ENCODE data around the gene RHOD. TPM values are rescaled to one million over a fixed set of nuclear protein-coding genes. Genes with fewer than 3 reads are reported as not detected.

Gene RHOD
- total RNA-seq, 1 experiment from 2014 or later, result not detected

DNA sequence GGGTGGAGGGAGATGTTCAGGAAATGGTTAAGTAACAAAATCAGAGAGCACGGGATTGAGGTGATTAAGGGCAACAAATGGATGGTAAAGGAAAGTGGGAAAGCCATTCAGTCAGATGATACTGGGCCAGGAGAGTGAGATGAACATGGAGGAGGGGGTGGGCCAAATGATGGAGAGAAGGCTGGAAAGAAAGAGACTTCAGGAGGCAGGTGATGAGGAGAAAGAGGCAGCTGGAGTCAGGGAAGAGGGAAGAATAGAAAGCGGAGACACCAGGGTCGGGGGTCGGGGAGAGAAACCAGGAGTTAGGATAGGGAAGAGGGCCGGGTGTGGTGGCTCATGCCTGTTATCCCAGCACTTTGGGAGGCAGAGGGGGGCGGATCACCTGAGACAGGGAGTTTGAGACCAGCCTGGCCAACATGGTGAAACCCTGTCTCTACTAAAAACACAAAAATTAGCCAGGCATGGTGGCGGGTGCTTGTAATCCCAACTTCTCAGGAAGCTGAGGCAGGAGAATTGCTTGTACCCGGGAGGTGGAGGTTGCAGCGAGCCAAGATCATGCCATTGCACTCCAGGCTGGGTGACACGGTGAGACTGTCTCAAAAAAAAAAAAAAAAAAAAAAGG is 57.7 kb downstream of the RHOD start:
- no peak for DNase-seq (ENCODE audit: low spot score)

DNA sequence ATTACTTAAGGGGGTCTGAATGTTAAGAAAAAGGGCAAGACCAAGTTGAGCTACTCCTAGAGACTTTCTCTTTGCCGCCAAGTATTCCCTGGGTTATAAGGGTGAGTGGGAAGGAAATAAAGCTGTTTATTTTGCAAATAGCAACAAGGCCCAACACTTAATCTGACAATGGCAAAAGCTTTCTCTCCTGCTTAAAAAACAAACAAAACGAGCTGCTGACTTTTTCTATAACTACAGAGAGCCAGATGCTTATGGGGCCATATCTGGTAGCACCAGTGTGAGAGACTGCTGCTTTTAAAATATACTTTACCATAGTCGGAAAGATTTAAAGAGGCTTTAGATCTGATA is 60.1 kb downstream of the RHOD start:
- DNase-seq (ENCODE audit: low spot score), result no peak

DNA sequence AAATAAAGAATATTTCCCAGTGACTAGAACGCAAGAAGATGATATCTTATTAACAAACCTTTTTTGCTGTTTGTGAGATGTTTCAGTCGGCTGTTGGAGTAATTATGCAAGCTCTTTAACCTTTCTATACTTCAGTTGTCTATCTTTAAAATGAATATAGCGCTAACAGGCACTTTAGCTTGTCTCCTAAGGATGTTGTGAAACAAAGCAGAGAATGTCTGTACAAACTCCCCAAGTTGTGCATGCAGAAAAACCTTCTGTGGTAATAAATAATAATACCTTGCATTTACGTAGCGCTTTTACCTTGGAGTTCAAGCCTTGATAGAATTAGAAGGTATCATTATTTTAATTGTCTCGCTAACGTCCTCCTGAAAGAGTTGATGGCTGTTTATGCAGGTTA is 60.5 kb downstream of the RHOD start:
- no peak for DNase-seq (ENCODE audit: low spot score)

DNA sequence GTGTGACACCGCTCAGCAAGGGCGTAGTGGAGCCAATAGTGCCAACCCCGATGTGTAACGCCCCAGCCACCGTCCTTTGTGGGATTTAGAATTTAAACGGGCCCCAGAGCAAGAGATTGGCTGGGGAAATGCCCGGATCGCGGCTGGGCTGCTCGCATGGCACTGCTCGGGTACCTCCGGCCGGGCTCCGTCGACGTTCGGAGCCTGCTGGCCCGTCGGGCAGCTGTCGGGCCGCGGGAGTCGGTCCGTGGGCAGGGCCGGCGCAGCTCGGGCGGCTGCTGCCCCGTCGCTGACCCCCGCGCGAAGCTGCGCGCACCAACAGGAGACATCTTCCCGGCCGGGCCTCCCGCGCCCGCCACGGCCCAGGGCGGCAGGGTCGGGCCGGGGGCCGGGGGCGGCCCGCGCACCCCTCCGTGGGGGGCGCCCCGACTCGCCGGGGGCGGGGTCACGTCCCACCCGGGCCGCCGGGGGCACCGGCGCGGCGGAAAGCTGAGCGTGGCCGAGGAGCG is 61.1 kb downstream of the RHOD start:
- no peak for DNase-seq (ENCODE audit: low spot score)

DNA sequence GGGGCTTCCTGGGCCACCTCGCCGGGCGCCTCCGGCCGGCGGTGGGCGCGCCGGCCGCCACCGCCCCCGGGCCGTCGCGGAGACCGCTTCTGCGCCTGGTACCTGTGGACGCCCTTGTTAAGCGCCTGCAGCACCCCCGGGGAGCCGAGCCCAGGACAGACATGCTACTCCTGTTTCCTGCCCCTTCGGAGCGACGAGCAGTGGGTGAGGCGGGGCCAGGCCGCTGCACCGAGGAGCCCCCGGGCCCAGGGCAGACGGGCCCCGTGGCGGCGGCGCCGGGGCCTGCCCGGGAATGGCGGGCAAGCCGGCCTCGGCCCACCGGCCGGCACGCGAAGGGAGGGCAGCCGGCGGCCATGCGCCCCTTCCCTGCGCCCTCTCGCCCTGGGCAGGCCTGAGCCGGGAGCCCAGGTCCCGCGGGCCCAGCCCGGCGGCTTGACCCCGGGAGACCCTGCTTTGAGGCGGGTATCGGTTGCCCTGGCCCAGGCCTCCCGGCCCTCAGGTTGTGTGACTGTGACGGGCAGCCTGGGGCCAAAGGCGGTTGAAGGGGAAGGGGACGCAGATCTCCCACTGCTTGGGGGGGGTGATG is 61.6 kb downstream of the RHOD start:
- DNase-seq (ENCODE audit: low spot score), result no peak

DNA sequence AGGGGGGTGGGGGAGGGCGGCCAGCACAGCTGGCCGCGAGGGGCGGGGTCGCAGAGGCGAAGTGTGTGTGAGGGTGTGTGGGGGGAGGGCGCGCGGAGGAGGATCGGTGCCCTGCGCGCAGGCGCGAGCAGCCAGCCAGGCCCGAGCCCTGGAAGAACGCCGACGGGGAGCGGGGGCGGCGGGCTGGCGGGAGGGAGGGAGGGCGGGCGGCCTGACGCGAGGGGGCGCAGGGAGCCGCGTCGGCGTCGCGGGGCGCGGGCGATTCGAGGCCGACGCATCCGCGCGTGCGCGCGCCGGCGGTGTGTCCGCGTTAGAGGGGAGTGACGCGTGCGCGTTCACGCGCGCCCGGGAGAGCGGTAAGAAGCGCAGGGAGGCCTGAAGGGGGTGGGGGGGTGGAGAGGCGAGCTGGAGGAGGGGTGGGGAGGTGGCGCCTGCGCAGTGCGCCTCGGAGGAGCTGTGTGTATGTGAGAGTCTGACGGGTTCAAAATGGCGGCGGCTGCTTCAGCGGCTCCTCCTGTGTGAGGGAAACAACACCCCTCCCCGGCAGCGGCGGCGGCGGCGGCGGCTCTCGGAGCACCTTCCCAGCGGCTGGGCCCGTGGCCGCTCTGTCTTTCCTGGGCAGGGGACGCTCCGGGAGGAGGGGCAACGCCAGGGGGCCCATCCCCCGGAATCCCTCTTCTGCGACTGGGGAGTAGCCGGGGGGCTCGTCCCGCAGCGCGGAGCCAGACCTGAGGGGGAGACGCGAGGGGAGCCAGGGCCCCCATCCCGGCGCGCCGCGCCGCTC is 62.3 kb downstream of the RHOD start, which contains the start of gene KDM2A:
Gene KDM2A, plus strand, starts transcription at position 463 of the 784 bp plus-strand sequence. CDS start 2,054 bp downstream, outside the sequence.
- peak; percentile 97 for DNase-seq (ENCODE audit: low spot score)

DNA sequence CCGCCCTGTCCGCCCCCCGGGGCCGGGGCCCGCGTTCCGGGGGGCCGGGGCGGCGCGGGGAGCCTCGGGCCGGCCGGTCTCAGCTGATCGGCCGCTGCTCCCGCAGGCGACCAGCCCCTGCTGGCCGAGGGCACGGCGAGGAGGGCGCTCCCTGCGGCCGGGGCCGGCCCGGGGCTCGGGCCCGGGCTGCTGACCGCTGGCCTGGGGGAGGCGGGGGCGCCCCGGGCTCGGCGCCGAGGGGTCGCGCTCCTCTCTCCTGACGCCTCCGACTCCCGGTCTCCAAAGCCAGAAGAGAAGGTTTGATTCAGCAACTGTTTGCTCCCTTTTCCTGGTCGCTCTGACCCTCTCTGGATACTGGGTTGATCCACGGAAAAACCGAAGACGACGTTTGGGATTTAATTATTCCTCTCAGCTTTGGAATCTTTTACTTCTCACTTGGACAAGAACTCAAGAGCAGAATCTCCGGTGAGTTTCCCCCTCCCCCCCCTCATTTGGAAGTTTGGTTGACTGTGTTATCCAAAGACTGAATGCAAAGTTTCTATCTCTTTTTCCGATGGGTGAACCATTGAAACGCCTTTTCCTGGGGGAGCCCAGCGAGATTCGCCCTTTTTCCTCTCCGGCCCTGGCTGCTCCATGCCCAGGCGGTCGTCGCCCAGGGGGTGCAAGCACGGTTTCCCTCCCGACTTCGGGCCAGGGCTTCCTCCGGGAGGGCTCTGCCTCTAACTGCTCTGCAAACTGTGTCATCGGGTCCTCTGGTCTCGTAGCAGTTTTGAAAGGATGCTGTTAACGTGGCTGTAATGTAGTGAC is 63.1 kb downstream of the RHOD start:
- DNase-seq (ENCODE audit: low spot score), result no peak

DNA sequence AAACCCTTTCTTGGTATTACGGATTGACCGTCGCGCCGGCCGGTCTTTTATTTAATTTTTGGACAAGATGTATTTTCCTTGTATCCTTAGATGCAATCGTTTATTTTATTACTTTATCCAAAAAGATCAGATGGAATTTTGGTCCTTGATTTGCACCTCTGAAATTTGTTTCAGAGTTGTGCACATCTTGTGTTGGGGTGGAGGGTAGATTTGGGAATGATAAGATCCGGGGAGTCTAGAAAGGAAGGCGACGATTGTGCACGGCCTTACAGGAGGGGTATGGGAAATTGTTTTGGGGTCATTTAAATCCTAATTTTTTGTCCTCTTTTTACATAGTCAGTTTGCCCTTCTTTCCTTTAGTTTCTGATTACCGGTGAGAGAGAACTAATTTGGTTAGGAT is 63.8 kb downstream of the RHOD start:
- DNase-seq (ENCODE audit: low spot score), result no peak

DNA sequence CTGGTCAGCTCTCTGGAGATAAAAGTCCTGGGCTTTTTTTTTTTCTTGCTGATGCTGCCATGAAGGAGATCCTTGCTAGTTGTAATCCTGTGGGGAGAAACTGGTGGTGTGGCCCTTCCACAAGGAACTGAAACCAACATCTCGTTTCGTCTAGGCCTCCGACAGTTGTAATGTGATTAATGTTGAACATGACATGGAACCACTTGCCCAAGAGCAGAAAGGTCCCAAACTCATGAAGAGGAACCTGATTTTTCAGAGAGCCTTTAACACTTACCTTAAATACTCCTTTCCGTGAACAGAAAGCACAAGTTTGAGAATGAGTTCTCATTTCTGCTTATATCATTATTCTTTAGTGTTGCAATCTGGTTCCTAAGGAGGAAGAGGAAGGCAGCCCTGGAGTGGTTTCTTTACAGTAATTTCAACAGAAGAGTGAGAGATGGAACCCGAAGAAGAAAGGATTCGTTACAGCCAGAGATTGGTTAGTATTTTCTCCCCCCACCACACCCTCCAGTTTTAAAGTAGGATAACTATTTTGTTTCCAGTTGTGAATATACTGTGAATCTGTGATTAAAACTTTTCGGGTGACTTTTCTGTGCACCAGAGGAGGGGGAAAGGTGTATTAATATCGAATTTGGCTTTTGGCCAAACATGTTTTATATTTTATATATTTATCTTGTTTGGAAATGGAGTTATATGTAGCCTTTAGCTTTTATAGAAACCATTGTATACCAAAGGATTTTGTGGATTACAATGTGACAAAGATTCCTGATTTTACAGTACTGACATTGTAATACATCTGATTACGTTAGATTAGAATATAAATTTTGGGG is 64.4 kb downstream of the RHOD start:
- no peak for DNase-seq (ENCODE audit: low spot score)

Other genes starting within 250 kb of the RHOD start
- 23.5 and 27.5 TPM in 2 replicates for gene RCE1, start 213.4 kb upstream of the RHOD start, total RNA-seq (2014; rRNA removed; shearing (Covaris generic))
- gene LRFN4, start 199.8 kb upstream of the RHOD start, total RNA-seq (2014; rRNA removed; shearing (Covaris generic)), result 4.7 and 12.4 TPM in 2 replicates
- 17.1 and 21.6 TPM in 2 replicates for gene PC, start 98.5 kb upstream of the RHOD start, total RNA-seq (2014; rRNA removed; shearing (Covaris generic))
- not detected in 2 replicates for gene C11orf86, start 81.5 kb upstream of the RHOD start, total RNA-seq (2014; rRNA removed; shearing (Covaris generic))
- 0.08 TPM in 1 of 2 replicates, not detected in the other for gene SYT12, start 33.7 kb upstream of the RHOD start, total RNA-seq (2014; rRNA removed; shearing (Covaris generic))
- 12.7 and 16.2 TPM in 2 replicates for gene KDM2A, start 62.4 kb downstream of the RHOD start, total RNA-seq (2014; rRNA removed; shearing (Covaris generic))
- 15.2 and 16.3 TPM in 2 replicates for gene GRK2, start 209.6 kb downstream of the RHOD start, total RNA-seq (2014; rRNA removed; shearing (Covaris generic))
- 5.6 and 6.1 TPM in 2 replicates for gene ANKRD13D, start 232.5 kb downstream of the RHOD start, total RNA-seq (2014; rRNA removed; shearing (Covaris generic))
- gene SSH3, start 246.7 kb downstream of the RHOD start, total RNA-seq (2014; rRNA removed; shearing (Covaris generic)), result 6.5 and 8.5 TPM in 2 replicates

All from H4 (cell line).